GM23338 (cell line): ENCODE measurements around the gene MITF. TPM values are rescaled to one million over a fixed set of nuclear protein-coding genes. Genes with fewer than 3 reads are reported as not detected.

Experiments used
- ATAC-seq: fragments of 200-7000 bp; cut with Tn5 transposase; 3 replicates; pipeline ENCODE4 v1.9.1; 2020
- DNase-seq: peaks from one replicate; pipeline ENCODE4 v3.0.0-alpha.2; 2015; ENCODE audit warnings: low spot score
- H2AFZ ChIP-seq: fragments of 200-600 bp; sonication (generic); 2 replicates; pipeline ENCODE4 v1.8.0; 2016; ENCODE audit warnings: antibody characterized with exemption, mild to moderate bottlenecking, moderate library complexity
- H3F3A ChIP-seq: fragments of 200-600 bp; sonication (generic); replicated peaks from 2 replicates; pipeline ENCODE4 v1.8.0; 2017; ENCODE audit warnings: antibody characterized with exemption, mixed run types, low read depth
- H3K27ac ChIP-seq: fragments of 200-600 bp; sonication (generic); 2 replicates; pipeline ENCODE4 v1.6.1; 2016; ENCODE audit warnings: low read depth
- H3K27me3 ChIP-seq: fragments of 200-600 bp; sonication (generic); 2 replicates; pipeline ENCODE4 v1.8.0; 2016; ENCODE audit warnings: mild to moderate bottlenecking, mixed run types, moderate library complexity; ENCODE audit not compliant: insufficient read depth
- H3K36me3 ChIP-seq: fragments of 200-600 bp; sonication (generic); 2 replicates; pipeline ENCODE4 v1.8.0; 2016; ENCODE audit warnings: mild to moderate bottlenecking; ENCODE audit not compliant: insufficient read depth
- H3K4me1 ChIP-seq: fragments of 200-600 bp; sonication (generic); 2 replicates; pipeline ENCODE4 v1.8.0; 2016; ENCODE audit warnings: mild to moderate bottlenecking, moderate library complexity; ENCODE audit not compliant: insufficient read depth
- H3K4me2 ChIP-seq: fragments of 200-600 bp; sonication (generic); 2 replicates; pipeline ENCODE4 v1.7.1; 2017; ENCODE audit warnings: mixed run types
- H3K4me3 ChIP-seq: fragments of 200-600 bp; sonication (generic); 2 replicates; pipeline ENCODE4 v1.6.1; 2016; ENCODE audit warnings: mixed run types
- H3K79me2 ChIP-seq: fragments of 200-600 bp; sonication (generic); replicated peaks from 2 replicates; pipeline ENCODE4 v1.8.0; 2017; ENCODE audit warnings: mild to moderate bottlenecking; ENCODE audit not compliant: insufficient read depth
- H3K9me2 ChIP-seq: fragments of 200-600 bp; sonication (generic); 2 replicates; pipeline ENCODE4 v1.8.0; 2017; ENCODE audit not compliant: insufficient read depth
- H4K20me1 ChIP-seq: fragments of 200-600 bp; sonication (generic); replicated peaks from 2 replicates; pipeline ENCODE4 v1.8.0; 2017; ENCODE audit warnings: mild to moderate bottlenecking; ENCODE audit not compliant: insufficient read depth
- H3K27ac Mint-ChIP-seq: 2 replicates; pipeline ENCODE4 v1.8.0; 2020; ENCODE audit warnings: inconsistent platforms, mild to moderate bottlenecking, moderate library complexity, mixed read lengths
- H3K27me3 Mint-ChIP-seq: 3 replicates; pipeline ENCODE4 v1.8.0; 2022; ENCODE audit warnings: low read depth, mild to moderate bottlenecking, moderate library complexity, mixed read lengths, inconsistent platforms; ENCODE audit not compliant: insufficient read depth, poor library complexity
- H3K36me3 Mint-ChIP-seq: 3 replicates; pipeline ENCODE4 v1.8.0; 2021; ENCODE audit warnings: low read depth, mild to moderate bottlenecking, inconsistent platforms, moderate library complexity, mixed read lengths
- H3K4me1 Mint-ChIP-seq: 3 replicates; pipeline ENCODE4 v1.8.0; 2020; ENCODE audit warnings: mild to moderate bottlenecking, inconsistent platforms, mixed read lengths
- H3K4me3 Mint-ChIP-seq: 3 replicates; pipeline ENCODE4 v1.8.0; 2021; ENCODE audit warnings: moderate library complexity, mild to moderate bottlenecking, inconsistent platforms, mixed read lengths
- H3K9me3 Mint-ChIP-seq: 3 replicates; pipeline ENCODE4 v1.8.0; 2020; ENCODE audit warnings: moderate library complexity, mild to moderate bottlenecking, inconsistent platforms, mixed read lengths
- CTCF ChIP-seq, 2 experiments: fragments of 200-600 bp in 1 of 2; sonication (generic) in 1 of 2; conservative IDR thresholded peaks; 2 replicates each; pipeline versions ENCODE4 v1.5.1 to v1.6.1; 2016 to 2017; ENCODE audit warnings: antibody characterized with exemption in 2 of 2, low read depth in 2 of 2, mild to moderate bottlenecking in 2 of 2, moderate library complexity in 1 of 2
- EZH2phosphoT487 ChIP-seq: fragments of 200-600 bp; sonication (generic); IDR thresholded peaks from one replicate; pipeline ENCODE4 v1.8.1; 2018; ENCODE audit warnings: antibody characterized with exemption; ENCODE audit not compliant: unreplicated experiment
- JUNB ChIP-seq: IDR thresholded peaks from one replicate; pipeline ENCODE4 v1.6.1; 2016; ENCODE audit warnings: antibody characterized with exemption; ENCODE audit not compliant: unreplicated experiment
- NANOG ChIP-seq: IDR thresholded peaks from 2 replicates; pipeline ENCODE4 v1.6.1; 2016; ENCODE audit warnings: antibody characterized with exemption, borderline replicate concordance
- POLR2AphosphoS5 ChIP-seq: IDR thresholded peaks from 2 replicates; pipeline ENCODE4 v1.6.1; 2016; ENCODE audit warnings: antibody characterized with exemption, low read depth
- ZNF331 ChIP-seq: fragments of 250-450 bp; sonication (Bioruptor Pico); IDR thresholded peaks from 2 replicates; pipeline ENCODE4 v1.5.0; 2020; ENCODE audit warnings: low read depth, mild to moderate bottlenecking, moderate library complexity
- ZNF462 ChIP-seq: fragments of 250-450 bp; sonication (Bioruptor Pico); IDR thresholded peaks from 2 replicates; pipeline ENCODE4 v1.5.0; 2020; ENCODE audit warnings: mild to moderate bottlenecking, moderate library complexity
- polyA plus RNA-seq: library from polyadenylated mRNA; unstranded; fragments of >200 nt; fragmentation: Nextera tagmentation; extraction: Ambion mirVana; gene quantifications from 2 replicates; pipeline ENCODE4 v1.2.1, GENCODE V29; 2016
- total RNA-seq: library from RNA; depleted of rRNA; stranded (reverse); fragments of >200 nt; shearing (Covaris generic); gene quantifications from 2 replicates; pipeline ENCODE4 v1.2.3, GENCODE V29; 2014
- TF ChIP-seq, protein P1 (sequence below): IDR thresholded peaks from one replicate; pipeline ENCODE4 v1.6.1; 2018; ENCODE audit warnings: antibody characterized with exemption; ENCODE audit not compliant: unreplicated experiment
- TF ChIP-seq, protein P2 (sequence below): IDR thresholded peaks from 2 replicates; pipeline ENCODE4 v1.6.1; 2016; ENCODE audit warnings: antibody characterized with exemption

MITF gene
- total and polyA plus RNA-seq, 2 experiments from 2014 or later = 1.9 to 2.4 TPM

DNA sequence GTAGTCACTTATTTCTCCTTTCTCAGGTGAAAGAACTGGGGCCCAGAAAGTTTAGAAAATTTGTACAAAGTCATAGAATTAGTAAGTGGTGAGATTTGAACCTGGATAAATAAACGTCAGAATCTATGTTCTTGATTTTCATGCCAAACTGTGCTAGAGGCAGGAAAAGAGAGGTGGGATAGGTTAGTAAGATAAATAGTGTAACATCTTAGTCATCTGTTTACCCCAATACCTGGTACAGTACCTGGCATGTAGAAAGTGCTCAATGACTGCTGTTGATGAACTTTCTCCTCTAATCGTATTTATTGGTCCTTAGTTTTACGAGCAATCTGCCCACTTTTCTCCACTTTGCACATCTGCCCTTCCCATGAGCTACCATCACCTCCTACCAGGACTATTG, 124.9 kb downstream of the MITF start:
- Mint-ChIP-seq H3K36me3 (no peaks in the 10 kb centered on the region), H3K9me3 (no peaks in the 10 kb centered on the region), H3K4me3 (no peak overlapping the region), H3K27me3 (no peaks in the 10 kb centered on the region), H3K4me1 (peaks cover 8% of the 10 kb centered on the region; the same call in 2 of the 3 replicates), H3K27ac (no peak overlapping the region)
- H3K9me2 ChIP-seq = no peaks in the 10 kb centered on the region
- TF ChIP-seq CTCF (conservative IDR thresholded peaks at IDR 0.05; ENCODE audit: low read depth in 2 of 2) (no peak), EZH2phosphoT487 (no peak), POLR2AphosphoS5 (no peak), JUNB (no peak), ZNF462 (no peak), ZNF331 (CRISPR knock-in tag) (no peak), NANOG (no peak)
- TF ChIP-seq, protein P1, sequence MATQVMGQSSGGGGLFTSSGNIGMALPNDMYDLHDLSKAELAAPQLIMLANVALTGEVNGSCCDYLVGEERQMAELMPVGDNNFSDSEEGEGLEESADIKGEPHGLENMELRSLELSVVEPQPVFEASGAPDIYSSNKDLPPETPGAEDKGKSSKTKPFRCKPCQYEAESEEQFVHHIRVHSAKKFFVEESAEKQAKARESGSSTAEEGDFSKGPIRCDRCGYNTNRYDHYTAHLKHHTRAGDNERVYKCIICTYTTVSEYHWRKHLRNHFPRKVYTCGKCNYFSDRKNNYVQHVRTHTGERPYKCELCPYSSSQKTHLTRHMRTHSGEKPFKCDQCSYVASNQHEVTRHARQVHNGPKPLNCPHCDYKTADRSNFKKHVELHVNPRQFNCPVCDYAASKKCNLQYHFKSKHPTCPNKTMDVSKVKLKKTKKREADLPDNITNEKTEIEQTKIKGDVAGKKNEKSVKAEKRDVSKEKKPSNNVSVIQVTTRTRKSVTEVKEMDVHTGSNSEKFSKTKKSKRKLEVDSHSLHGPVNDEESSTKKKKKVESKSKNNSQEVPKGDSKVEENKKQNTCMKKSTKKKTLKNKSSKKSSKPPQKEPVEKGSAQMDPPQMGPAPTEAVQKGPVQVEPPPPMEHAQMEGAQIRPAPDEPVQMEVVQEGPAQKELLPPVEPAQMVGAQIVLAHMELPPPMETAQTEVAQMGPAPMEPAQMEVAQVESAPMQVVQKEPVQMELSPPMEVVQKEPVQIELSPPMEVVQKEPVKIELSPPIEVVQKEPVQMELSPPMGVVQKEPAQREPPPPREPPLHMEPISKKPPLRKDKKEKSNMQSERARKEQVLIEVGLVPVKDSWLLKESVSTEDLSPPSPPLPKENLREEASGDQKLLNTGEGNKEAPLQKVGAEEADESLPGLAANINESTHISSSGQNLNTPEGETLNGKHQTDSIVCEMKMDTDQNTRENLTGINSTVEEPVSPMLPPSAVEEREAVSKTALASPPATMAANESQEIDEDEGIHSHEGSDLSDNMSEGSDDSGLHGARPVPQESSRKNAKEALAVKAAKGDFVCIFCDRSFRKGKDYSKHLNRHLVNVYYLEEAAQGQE = no peak
- TF ChIP-seq, protein P2, sequence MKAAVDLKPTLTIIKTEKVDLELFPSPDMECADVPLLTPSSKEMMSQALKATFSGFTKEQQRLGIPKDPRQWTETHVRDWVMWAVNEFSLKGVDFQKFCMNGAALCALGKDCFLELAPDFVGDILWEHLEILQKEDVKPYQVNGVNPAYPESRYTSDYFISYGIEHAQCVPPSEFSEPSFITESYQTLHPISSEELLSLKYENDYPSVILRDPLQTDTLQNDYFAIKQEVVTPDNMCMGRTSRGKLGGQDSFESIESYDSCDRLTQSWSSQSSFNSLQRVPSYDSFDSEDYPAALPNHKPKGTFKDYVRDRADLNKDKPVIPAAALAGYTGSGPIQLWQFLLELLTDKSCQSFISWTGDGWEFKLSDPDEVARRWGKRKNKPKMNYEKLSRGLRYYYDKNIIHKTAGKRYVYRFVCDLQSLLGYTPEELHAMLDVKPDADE = no peak
- no peaks in the 10 kb centered on the region for H3K27me3 ChIP-seq
- DNase-seq (no peak), ATAC-seq (no peak)
- H3K4me2 ChIP-seq = no peak overlapping the region
- no peaks in the 10 kb centered on the region; the same call in 1 of the 2 replicates for H4K20me1 ChIP-seq
- no peaks in the 10 kb centered on the region for H3K4me1 ChIP-seq
- H3K79me2 ChIP-seq = no peaks in the 10 kb centered on the region
- no peak overlapping the region for H3K27ac ChIP-seq
- no peaks in the 10 kb centered on the region for H3K36me3 ChIP-seq
- H3K4me3 ChIP-seq = no peak overlapping the region
- no peak overlapping the region for H2AFZ ChIP-seq
- H3F3A ChIP-seq = no peaks in the 10 kb centered on the region
